Gastroesophageal sphincter (tissue), 4 donors: ENCODE data around the gene ATP2A3. TPM values are rescaled to one million over a fixed set of nuclear protein-coding genes. Genes with fewer than 3 reads are reported as not detected.

ENCODE experiments used
- ATAC-seq: fragments of 150-250 bp; one replicate; pipeline ENCODE4 v1.9.1; 2016; ENCODE audit warnings: mild to moderate bottlenecking, moderate library complexity
- H3K27ac ChIP-seq, 4 donors: fragments of 200-600 bp; sonication (generic) in 3 of 4; 1 replicate in 3 of 4; 2 replicates in 1 of 4; pipeline ENCODE4 v1.5.1; 2016 to 2019
- H3K27me3 ChIP-seq: fragments of 200-600 bp; sonication (generic); one replicate; pipeline ENCODE4 v1.5.1; 2019
- H3K36me3 ChIP-seq, 2 donors: fragments of 200-600 bp; sonication (generic); one replicate each; pipeline ENCODE4 v1.5.1; 2019; ENCODE audit warnings: control low read depth in 1 of 2
- H3K4me1 ChIP-seq, 3 donors: fragments of 200-600 bp; sonication (generic); 1 replicate in 2 of 3; 2 replicates in 1 of 3; pipeline ENCODE4 v1.5.1; 2016 to 2019; ENCODE audit warnings: control low read depth in 2 of 3
- H3K4me3 ChIP-seq, 2 donors: fragments of 200-600 bp; sonication (generic); one replicate each; pipeline ENCODE4 v1.5.1; 2019; ENCODE audit warnings: mild to moderate bottlenecking in 1 of 2, moderate library complexity in 1 of 2
- H3K9me3 ChIP-seq, 3 donors: fragments of 200-600 bp; sonication (generic); one replicate each; pipeline ENCODE4 v1.5.1; 2017 to 2019; ENCODE audit warnings: control low read depth in 2 of 3
- EP300 ChIP-seq: sonication (generic); formaldehyde crosslinking; IDR thresholded peaks from one replicate; pipeline ENCODE4 v1.6.1; 2017; ENCODE audit warnings: antibody characterized with exemption, mild to moderate bottlenecking
- POLR2A ChIP-seq, 2 donors: fragments of 450-650 bp; IDR thresholded peaks; one replicate each; pipeline ENCODE4 v1.6.1; 2017; ENCODE audit warnings: antibody characterized with exemption in 2 of 2, mild to moderate bottlenecking in 2 of 2, moderate library complexity in 1 of 2
- POLR2AphosphoS5 ChIP-seq: sonication (generic); formaldehyde crosslinking; IDR thresholded peaks from one replicate; pipeline ENCODE4 v1.6.1; 2017; ENCODE audit warnings: antibody characterized with exemption
- WGBS, 2 donors: methylation state at CpG; one replicate each; pipeline ENCODE4 v1.1.5; 2018; ENCODE audit warnings: low coverage in 1 of 2; 5-methylcytosine and 5-hydroxymethylcytosine counted together
- total RNA-seq, 4 donors: library from RNA; depleted of rRNA; stranded (reverse); fragments of >200 nt; gene quantifications; one replicate each; pipeline ENCODE4 v1.1.0, GENCODE V29; 2016
- TF ChIP-seq, protein P1 (sequence below), 4 experiments: fragments of 200-600 bp in 2 of 4; fragments of 450-650 bp in 2 of 4; sonication (generic) in 1 of 4; IDR thresholded peaks; one replicate each; pipeline ENCODE4 v1.5.1; 2017 to 2019; ENCODE audit warnings: antibody characterized with exemption in 4 of 4, mild to moderate bottlenecking in 2 of 4, moderate library complexity in 2 of 4

Gene ATP2A3
- total RNA-seq, 4 donors from 2014 or later = 5.9 to 35.9 (median 18.1) TPM

DNA sequence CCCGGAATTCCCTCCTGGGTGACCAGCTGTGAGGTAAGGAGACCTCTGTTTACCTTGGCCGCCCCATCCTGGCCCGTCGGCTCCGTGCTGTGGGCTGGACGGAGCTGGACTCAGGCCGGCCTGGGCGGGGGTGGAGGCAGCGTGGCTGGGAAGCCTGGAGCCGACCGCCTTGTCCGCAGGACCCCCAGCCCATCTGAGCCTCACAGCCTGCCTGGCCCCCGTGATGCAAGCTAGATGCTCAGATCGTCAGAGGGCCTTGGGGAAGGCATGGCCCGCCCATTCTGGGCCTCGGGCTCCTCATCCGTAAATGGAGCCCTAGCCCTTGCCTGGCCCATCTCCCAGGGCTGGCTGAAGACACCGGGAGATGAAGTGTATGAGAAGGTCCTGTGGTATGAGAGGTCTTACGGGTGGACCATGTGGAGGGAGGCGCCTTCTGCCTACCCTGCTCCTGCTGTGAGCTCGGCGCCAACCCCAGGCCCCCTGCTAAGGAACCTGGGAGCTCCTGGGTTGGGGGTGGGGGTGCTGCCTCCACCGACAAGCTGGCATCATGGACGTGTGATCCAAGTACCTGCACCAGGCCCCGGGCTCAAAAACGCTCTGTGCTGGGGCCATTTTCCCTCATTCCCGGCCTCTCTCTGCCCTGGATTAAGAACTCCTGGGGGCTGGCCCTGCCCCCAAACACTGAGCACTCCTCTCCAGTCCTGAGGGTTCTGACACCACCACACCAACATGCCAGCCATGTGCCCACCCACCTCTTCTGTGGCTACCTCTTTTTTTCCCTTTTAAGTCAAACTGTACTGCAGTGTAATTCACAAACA lies 42.5 kb downstream of the ATP2A3 start:
- H3K36me3 ChIP-seq = no peaks in the 10 kb centered on the region
- WGBS, 2 donors = 100% methylated on average over 3 of the region's 27 CpGs; no CpG with 5 or more reads in 1 of the 2 donors
- no peak overlapping the region for H3K4me3 ChIP-seq
- H3K27me3 ChIP-seq = no peaks in the 10 kb centered on the region
- TF ChIP-seq EP300 (no peak), POLR2A (IDR thresholded peaks at IDR 0.05) (no peak), POLR2AphosphoS5 (no peak)
- TF ChIP-seq, protein P1, sequence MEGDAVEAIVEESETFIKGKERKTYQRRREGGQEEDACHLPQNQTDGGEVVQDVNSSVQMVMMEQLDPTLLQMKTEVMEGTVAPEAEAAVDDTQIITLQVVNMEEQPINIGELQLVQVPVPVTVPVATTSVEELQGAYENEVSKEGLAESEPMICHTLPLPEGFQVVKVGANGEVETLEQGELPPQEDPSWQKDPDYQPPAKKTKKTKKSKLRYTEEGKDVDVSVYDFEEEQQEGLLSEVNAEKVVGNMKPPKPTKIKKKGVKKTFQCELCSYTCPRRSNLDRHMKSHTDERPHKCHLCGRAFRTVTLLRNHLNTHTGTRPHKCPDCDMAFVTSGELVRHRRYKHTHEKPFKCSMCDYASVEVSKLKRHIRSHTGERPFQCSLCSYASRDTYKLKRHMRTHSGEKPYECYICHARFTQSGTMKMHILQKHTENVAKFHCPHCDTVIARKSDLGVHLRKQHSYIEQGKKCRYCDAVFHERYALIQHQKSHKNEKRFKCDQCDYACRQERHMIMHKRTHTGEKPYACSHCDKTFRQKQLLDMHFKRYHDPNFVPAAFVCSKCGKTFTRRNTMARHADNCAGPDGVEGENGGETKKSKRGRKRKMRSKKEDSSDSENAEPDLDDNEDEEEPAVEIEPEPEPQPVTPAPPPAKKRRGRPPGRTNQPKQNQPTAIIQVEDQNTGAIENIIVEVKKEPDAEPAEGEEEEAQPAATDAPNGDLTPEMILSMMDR (IDR thresholded peaks at IDR 0.05) = no peak
- no peaks in the 10 kb centered on the region for H3K9me3 ChIP-seq
- ATAC-seq = peak; percentile 8
- peak overlapping the region in 3 of 4 donors; percentile 31 to 76 (median 61) for H3K27ac ChIP-seq
- H3K4me1 ChIP-seq = peaks cover 0 to 49% (median 7%) of the 10 kb centered on the region in 3 donors

DNA sequence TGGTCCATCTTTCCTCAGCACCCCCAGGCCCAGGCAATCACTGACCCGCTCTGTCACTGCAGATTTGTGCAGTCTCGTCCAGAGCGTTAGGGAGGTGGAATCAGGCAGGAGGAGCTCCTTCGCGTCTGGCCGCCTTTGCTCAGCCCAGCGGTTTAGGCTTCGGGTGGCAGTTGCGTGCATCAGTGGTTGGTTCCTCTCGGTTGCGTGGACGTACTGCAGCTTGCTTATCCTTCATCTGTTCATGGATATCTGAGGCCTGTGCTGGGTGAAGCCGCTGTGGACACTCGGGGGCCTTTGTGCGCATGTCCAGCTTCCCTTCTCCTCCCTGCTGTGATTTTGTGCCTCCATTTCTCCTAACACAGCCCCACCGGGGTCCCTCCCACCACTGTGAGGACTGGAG lies 43.2 kb downstream of the ATP2A3 start:
- TF ChIP-seq EP300 = no peak
- no peak for TF ChIP-seq POLR2AphosphoS5
- TF ChIP-seq, protein P1 (IDR thresholded peaks at IDR 0.05) = no peak
- TF ChIP-seq POLR2A (IDR thresholded peaks at IDR 0.05) = no peak
- ATAC-seq = no peak
- Histone ChIP-seq H3K9me3 (no peaks in the 10 kb centered on the region), H3K36me3 (no peaks in the 10 kb centered on the region), H3K4me1 (peaks cover 0 to 56% (median 7%) of the 10 kb centered on the region in 3 donors), H3K4me3 (no peak overlapping the region), H3K27me3 (no peaks in the 10 kb centered on the region), H3K27ac (peak overlapping the region in 3 of 4 donors; percentile 31 to 76 (median 61))
- 93% methylated on average over 3 to 7 of the region's 16 CpGs for WGBS, 2 donors

DNA sequence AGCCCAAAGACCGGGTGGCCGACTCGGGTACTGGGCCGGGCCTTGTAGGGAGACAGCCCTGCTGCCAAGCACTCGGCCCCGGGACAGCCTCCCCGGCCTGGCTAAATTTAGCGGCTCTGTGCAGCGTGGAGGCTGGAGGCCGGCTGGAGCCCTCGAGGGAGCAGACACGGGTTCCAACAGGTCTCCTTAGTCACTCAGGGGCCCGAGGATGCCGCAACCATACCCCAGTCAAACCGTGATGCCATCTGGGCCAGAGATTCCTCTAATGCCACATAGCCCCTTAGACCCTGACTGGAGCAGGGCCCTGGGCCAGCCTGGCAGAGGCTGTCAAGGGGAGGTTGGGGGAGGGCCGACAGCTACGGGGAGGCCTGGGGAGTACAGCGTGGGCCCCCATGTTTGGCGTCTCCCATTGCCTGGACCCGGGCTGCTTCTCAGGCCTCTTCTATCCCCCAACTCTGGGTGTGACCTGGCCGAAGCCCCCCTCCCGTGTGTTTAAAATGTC lies 45.1 kb downstream of the ATP2A3 start:
- TF ChIP-seq EP300 (no peak), POLR2A (IDR thresholded peaks at IDR 0.05) (no peak), POLR2AphosphoS5 (no peak)
- TF ChIP-seq, protein P1 (IDR thresholded peaks at IDR 0.05) = no peak
- Histone ChIP-seq H3K4me3 (no peak overlapping the region), H3K9me3 (no peaks in the 10 kb centered on the region), H3K27me3 (no peaks in the 10 kb centered on the region), H3K4me1 (peaks cover 0 to 47% (median 7%) of the 10 kb centered on the region in 3 donors), H3K36me3 (no peaks in the 10 kb centered on the region), H3K27ac (peak overlapping the region in 3 of 4 donors; percentile 61 to 76 (median 74))
- no peak for ATAC-seq
- 100% methylated on average over 2 of the region's 22 CpGs; no CpG with 5 or more reads in 1 of the 2 donors for WGBS, 2 donors

DNA sequence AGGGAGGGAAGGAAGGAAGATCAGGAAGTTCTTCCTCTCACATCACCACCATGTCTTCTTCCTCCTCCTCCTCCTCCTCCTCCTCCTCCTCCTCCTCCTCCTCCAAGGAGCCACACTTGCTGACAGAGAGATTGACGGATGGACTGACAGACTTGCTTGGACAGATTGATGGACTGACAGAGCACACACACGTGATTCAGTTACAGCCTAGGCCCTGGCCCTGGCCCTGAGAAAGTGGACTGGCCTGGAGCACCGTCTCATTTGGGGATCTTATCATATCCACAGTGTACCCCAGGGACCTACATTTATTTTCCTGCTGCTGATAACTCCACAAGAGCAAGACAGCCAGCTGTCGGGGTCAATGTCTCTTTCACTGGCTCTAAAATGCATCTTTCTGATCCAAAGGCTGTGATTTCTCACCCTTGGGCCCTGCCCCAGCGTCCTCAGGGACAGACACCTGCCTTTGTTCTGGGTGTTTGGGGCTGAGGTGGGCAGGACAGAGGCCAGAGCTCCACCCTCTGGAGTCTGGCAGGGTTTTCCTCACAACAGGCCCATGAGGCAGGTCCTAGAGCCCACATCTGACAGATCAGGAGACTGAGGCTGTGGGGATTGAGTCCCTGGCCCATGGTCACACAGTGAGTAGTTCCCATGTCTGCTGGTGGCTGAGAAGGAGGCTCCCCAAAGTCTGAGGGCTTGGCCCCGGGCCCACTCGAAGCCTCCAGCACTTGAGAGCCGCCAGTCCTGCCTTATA lies 45.7 kb downstream of the ATP2A3 start:
- no peak for ATAC-seq
- peaks cover 0 to 51% (median 7%) of the 10 kb centered on the region in 3 donors for H3K4me1 ChIP-seq
- WGBS, 2 donors = 59 to 72% methylated on average over 3 to 4 of the region's 8 CpGs
- H3K9me3 ChIP-seq = no peaks in the 10 kb centered on the region
- H3K36me3 ChIP-seq = no peaks in the 10 kb centered on the region
- TF ChIP-seq POLR2A (IDR thresholded peaks at IDR 0.05) (no peak), POLR2AphosphoS5 (no peak), EP300 (no peak)
- TF ChIP-seq, protein P1 (IDR thresholded peaks at IDR 0.05) = no peak
- H3K4me3 ChIP-seq = no peak overlapping the region
- peak overlapping the region in 3 of 4 donors; percentile 61 to 76 (median 74) for H3K27ac ChIP-seq
- no peaks in the 10 kb centered on the region for H3K27me3 ChIP-seq
